SJCRH30 (cell line): ENCODE results near the gene ITPR3. TPM values are rescaled to one million over a fixed set of nuclear protein-coding genes. Genes with fewer than 3 reads are reported as not detected.

Experiments
- DNase-seq, 2 experiments: peaks; one replicate each; pipeline ENCODE4 v3.0.0-alpha.2; 2015 to 2020
- H3K27ac ChIP-seq: fragments of 250-450 bp; sonication (Bioruptor Pico); 2 replicates; pipeline ENCODE4 v1.5.1; 2020; ENCODE audit warnings: mild to moderate bottlenecking, moderate library complexity
- H3K27me3 ChIP-seq: fragments of 250-450 bp; sonication (Bioruptor Pico); 2 replicates; pipeline ENCODE4 v1.5.1; 2020; ENCODE audit warnings: mild to moderate bottlenecking, moderate library complexity
- H3K36me3 ChIP-seq: fragments of 250-450 bp; sonication (Bioruptor Pico); 2 replicates; pipeline ENCODE4 v1.5.1; 2020; ENCODE audit warnings: mild to moderate bottlenecking, moderate library complexity
- H3K4me1 ChIP-seq: fragments of 250-450 bp; sonication (Bioruptor Pico); 2 replicates; pipeline ENCODE4 v1.5.1; 2020; ENCODE audit warnings: mild to moderate bottlenecking, moderate library complexity
- H3K4me3 ChIP-seq: fragments of 250-450 bp; sonication (Bioruptor Pico); 2 replicates; pipeline ENCODE4 v1.5.1; 2020; ENCODE audit warnings: mild to moderate bottlenecking, moderate library complexity
- H3K9me3 ChIP-seq: fragments of 250-450 bp; sonication (Bioruptor Pico); replicated peaks from 2 replicates; pipeline ENCODE4 v1.5.1; 2020; ENCODE audit warnings: mild to moderate bottlenecking, moderate library complexity
- total RNA-seq: library from RNA; depleted of rRNA; stranded (reverse); fragments of >200 nt; shearing (Covaris generic); gene quantifications from 2 replicates; pipeline ENCODE4 v1.2.3, GENCODE V29; 2014

ITPR3 gene
- total RNA-seq, 1 experiment from 2014 or later, result 2.9 TPM

- 0 out of 2 replicates have a peak, but pooled peaks cover 3% of the 10 kb centered on the region for H3K36me3 ChIP-seq
- no peak overlapping the region for H3K27ac ChIP-seq
- DNase-seq, result no peak
- H3K27me3 ChIP-seq, result no peaks in the 10 kb centered on the region
- no peaks in the 10 kb centered on the region for H3K9me3 ChIP-seq
- no peak overlapping the region for H3K4me3 ChIP-seq
- H3K4me1 ChIP-seq, result no peaks in the 10 kb centered on the region
These were observed 97.6 kb downstream of the ITPR3 start for GRCh38 chr6:33718713-33719112.

DNA sequence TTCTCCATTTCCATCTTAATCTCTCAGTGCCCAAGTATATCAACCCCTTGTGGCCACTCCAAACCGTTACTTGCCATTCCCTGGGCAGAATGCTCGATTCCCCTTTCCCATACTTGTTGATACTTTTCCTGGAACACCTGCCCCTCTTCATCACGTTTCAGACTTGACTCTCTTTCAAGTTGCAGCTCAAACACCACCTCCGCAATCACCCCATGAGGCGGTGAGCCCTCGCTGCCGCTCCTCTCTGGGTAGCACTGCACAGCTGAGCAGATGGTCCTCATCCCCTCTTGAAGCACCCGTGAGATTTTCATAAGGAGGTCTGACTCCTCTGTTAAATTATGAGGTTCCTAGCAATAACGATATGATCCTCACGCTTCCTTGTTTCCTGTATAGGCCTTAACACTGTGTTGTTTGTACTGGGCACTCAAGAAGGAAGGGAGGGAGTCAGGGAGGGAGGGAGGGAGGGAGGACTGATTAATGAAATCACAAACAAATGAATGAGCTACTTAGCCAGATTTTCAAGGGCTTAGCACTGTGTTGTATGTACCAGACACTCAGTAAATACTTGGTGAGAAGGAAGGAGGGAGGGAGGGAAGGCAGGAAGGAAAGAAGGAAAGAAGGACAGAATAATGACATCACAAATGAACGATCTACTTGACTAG is 98.3 kb downstream of the ITPR3 start:
- Histone ChIP-seq H3K4me3 (no peak overlapping the region), H3K27ac (no peak overlapping the region)
- peak in 1 of 2 experiments; percentile 30 for DNase-seq

DNA sequence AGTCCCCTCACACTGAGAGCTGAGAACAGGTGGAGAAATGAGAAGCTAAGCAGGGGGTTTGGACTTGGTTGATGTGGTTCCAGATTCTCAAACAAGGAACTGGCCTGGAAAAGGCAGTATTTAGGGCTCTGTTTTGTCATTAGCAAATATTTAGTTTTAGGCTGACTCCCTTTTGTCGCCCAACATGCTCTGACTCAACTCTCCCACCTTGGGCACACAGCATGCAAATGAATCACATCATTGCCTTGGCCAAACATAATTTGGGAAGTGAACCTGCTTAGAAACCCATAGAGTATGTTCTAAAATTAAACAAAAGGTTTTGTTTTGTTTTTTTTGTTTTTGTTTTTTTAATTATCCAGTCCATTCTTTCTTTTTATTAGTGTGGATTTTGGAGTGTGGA is 99.9 kb downstream of the ITPR3 start:
- no peak overlapping the region for H3K4me3 ChIP-seq
- no peaks in the 10 kb centered on the region for H3K27me3 ChIP-seq
- no peaks in the 10 kb centered on the region for H3K9me3 ChIP-seq
- DNase-seq, result no peak
- H3K27ac ChIP-seq, result no peak overlapping the region
- H3K36me3 ChIP-seq, result peaks cover 3% of the 10 kb centered on the region; the same call in 1 of the 2 replicates
- no peaks in the 10 kb centered on the region for H3K4me1 ChIP-seq

More for the DNA sequence above, 98.3 kb downstream of the ITPR3 start:
- no peaks in the 10 kb centered on the region for H3K4me1 ChIP-seq
- no peaks in the 10 kb centered on the region for H3K27me3 ChIP-seq
- no peaks in the 10 kb centered on the region for H3K9me3 ChIP-seq
- H3K36me3 ChIP-seq, result peaks cover 3% of the 10 kb centered on the region; the same call in 1 of the 2 replicates

DNA sequence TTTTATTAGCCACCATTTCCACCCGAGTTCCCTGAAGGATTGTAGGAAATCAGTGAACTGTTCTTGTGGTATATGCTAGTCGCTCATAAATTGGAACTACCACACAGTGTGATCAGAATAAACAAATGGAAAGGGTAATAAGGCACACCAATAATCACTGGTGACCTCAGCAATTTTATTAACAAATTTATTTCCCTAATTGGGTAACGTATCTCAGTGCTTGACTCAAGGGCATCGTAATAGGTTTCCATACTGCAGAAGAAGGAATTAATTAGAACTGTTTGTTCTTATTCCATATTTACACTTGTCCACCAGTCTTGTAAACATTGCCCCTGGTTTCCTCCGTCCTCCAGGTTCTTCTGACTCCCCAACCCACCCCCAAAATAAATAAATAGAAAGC is 100.4 kb downstream of the ITPR3 start:
- DNase-seq, result no peak
- no peaks in the 10 kb centered on the region for H3K9me3 ChIP-seq
- no peaks in the 10 kb centered on the region for H3K27me3 ChIP-seq
- H3K4me1 ChIP-seq, result no peaks in the 10 kb centered on the region
- H3K27ac ChIP-seq, result no peak overlapping the region
- H3K4me3 ChIP-seq, result no peak overlapping the region
- H3K36me3 ChIP-seq, result peaks cover 3% of the 10 kb centered on the region; the same call in 1 of the 2 replicates

DNA sequence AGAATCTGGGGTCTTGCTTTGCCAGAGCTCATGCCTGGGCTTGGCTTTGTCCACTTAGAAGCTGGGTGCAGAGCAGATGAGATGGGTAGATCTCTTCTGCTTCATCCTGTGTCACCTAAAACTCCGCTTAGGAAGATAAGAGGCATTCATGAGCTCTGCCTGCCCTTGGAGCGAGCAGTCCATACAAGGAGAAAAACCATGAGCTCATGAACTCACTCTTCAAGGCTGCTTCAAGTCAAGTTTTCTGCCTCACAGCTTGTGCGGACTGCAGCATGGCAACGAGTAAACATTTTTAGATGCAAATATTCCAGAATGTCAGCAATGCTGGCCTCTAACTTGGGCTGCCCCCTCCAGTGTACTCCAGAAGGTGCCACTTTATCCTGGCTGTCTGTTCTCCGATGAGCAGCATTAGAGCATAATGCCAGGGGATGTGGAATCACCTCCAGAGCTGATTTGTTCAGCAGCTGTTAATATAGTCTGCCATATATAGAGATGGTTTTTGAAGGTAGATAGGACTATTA is 101.0 kb downstream of the ITPR3 start:
- no peak for DNase-seq
- H3K4me1 ChIP-seq, result no peaks in the 10 kb centered on the region
- peaks cover 3% of the 10 kb centered on the region; the same call in 1 of the 2 replicates for H3K36me3 ChIP-seq
- H3K4me3 ChIP-seq, result no peak overlapping the region
- no peak overlapping the region for H3K27ac ChIP-seq
- no peaks in the 10 kb centered on the region for H3K9me3 ChIP-seq
- H3K27me3 ChIP-seq, result no peaks in the 10 kb centered on the region

GRCh38 chr6:33723371-33724085 is 102.4 kb downstream of the ITPR3 start:
- H3K27ac ChIP-seq, result no peak overlapping the region
- no peaks in the 10 kb centered on the region for H3K9me3 ChIP-seq
- no peak overlapping the region for H3K4me3 ChIP-seq
- H3K4me1 ChIP-seq, result no peaks in the 10 kb centered on the region
- DNase-seq, result no peak
- H3K27me3 ChIP-seq, result no peaks in the 10 kb centered on the region
- peaks cover 3% of the 10 kb centered on the region; the same call in 1 of the 2 replicates for H3K36me3 ChIP-seq

DNA sequence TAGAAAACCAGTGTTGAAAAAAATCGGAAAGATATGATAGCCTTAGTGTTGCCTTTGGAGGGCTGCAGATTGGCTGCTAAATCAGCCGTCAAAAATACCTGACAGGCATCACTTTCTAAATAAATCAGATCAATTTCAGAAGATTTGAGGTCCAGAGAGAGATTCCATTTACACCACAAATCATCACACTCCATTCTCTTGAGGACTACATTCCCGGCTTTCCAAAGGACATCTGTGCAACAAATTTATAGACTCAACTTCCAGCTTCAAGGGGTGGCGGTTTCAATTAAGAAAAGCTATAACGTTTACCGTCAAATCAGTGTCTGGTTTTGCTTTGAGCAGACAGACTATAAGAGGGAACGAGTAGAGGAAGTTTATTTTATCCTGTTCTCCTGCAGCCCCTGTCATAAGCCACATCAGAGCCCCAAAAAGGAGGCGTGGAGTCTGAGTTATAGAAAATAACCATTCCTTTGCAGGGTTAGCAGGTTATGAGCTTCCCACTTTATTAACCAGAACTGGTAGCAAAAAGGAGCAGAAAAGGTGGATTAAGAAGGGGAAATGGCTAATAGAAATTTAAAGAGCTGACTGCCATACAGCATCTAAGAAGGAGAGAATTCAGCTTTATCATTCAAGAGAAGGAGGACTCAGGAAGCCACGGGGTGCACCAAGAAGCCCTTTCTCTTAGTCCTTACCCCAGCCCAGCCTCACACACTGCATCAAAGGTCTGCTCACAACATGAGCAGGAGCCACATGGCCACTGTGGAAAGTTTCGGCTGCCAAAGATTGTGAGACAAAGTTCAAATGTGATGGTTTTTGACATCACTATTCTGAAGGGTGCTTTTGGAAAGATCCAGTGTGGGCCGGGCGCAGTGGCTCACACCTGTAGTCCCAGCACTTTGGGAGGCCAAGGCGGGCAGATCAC is 103.2 kb downstream of the ITPR3 start:
- no peak for DNase-seq
- peaks cover 3% of the 10 kb centered on the region; the same call in 1 of the 2 replicates for H3K36me3 ChIP-seq
- H3K4me1 ChIP-seq, result no peaks in the 10 kb centered on the region
- H3K27me3 ChIP-seq, result no peaks in the 10 kb centered on the region
- H3K4me3 ChIP-seq, result no peak overlapping the region
- H3K27ac ChIP-seq, result no peak overlapping the region
- no peaks in the 10 kb centered on the region for H3K9me3 ChIP-seq

GRCh38 chr6:33725222-33725621 is 104.1 kb downstream of the ITPR3 start:
- no peak overlapping the region for H3K27ac ChIP-seq
- DNase-seq, result no peak
- no peaks in the 10 kb centered on the region for H3K9me3 ChIP-seq

GRCh38 chr6:33725891-33726673 is 105.0 kb downstream of the ITPR3 start:
- H3K4me3 ChIP-seq, result no peak overlapping the region
- H3K27me3 ChIP-seq, result no peaks in the 10 kb centered on the region
- H3K27ac ChIP-seq, result no peak overlapping the region
- H3K36me3 ChIP-seq, result peaks cover 6% of the 10 kb centered on the region; the same call in 1 of the 2 replicates
- H3K9me3 ChIP-seq, result no peaks in the 10 kb centered on the region
- no peak for DNase-seq
- no peaks in the 10 kb centered on the region for H3K4me1 ChIP-seq

More at GRCh38 chr6:33725222-33725621, 104.1 kb downstream of the ITPR3 start:
- Histone ChIP-seq H3K4me3 (no peak overlapping the region), H3K4me1 (no peaks in the 10 kb centered on the region), H3K27me3 (no peaks in the 10 kb centered on the region), H3K36me3 (peaks cover 3% of the 10 kb centered on the region; the same call in 1 of the 2 replicates)

DNA sequence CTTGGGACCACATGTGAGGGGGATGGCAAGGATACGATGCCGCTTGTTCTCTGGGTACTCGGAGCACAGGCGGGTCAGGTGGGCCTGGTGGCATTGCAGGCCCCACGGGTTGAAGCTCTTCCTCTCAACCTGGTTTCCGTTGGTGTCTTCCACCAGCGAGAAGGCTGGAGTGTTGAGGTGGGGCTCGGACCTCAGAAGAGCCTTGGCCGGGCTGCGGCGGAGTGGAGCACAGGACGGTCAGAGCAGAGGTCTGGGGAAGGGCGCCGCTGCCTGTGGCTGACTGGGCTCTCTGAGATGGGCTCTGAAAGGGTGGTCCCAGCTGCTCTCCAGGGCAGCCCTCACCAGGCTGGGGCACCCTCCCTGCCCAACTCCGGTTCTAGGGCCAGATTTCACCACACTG is 105.6 kb downstream of the ITPR3 start:
- H3K9me3 ChIP-seq, result no peaks in the 10 kb centered on the region
- no peak overlapping the region for H3K27ac ChIP-seq
- H3K4me3 ChIP-seq, result no peak overlapping the region
- no peaks in the 10 kb centered on the region for H3K27me3 ChIP-seq
- peaks cover 6% of the 10 kb centered on the region; the same call in 1 of the 2 replicates for H3K36me3 ChIP-seq
- H3K4me1 ChIP-seq, result no peaks in the 10 kb centered on the region
- DNase-seq, result no peak

GRCh38 chr6:33727126-33727525 is 106.0 kb downstream of the ITPR3 start:
- Histone ChIP-seq H3K4me1 (no peaks in the 10 kb centered on the region), H3K27ac (no peak overlapping the region), H3K27me3 (no peaks in the 10 kb centered on the region), H3K9me3 (no peaks in the 10 kb centered on the region), H3K4me3 (no peak overlapping the region), H3K36me3 (peaks cover 6% of the 10 kb centered on the region; the same call in 1 of the 2 replicates)
- DNase-seq, result no peak

- DNase-seq, result no peak
- no peak overlapping the region for H3K27ac ChIP-seq
- no peaks in the 10 kb centered on the region for H3K27me3 ChIP-seq
- no peaks in the 10 kb centered on the region for H3K4me1 ChIP-seq
- no peak overlapping the region for H3K4me3 ChIP-seq
- H3K9me3 ChIP-seq, result no peaks in the 10 kb centered on the region
- H3K36me3 ChIP-seq, result peaks cover 8% of the 10 kb centered on the region
These were observed 106.8 kb downstream of the ITPR3 start for GRCh38 chr6:33727932-33728331.

DNA sequence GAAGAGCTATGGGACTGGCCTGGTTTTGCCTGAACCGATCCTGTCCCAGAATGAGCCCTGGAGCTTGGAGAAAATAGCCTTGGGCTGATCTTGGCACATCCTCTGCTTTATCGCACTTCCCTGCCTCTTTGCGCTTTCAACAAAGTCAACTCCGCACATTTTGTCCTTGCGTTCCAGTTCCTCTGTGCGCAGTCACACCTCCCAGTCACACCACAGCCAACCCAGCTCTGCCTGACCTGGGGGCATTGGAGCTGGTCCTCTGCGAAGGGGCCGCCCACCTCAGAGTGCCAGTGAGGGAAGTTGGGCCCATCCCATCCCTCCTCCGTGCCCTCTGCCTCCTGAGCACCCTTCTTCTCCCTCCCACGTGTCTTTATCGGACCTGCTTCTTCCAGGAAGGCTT is 107.3 kb downstream of the ITPR3 start:
- H3K4me3 ChIP-seq, result no peak overlapping the region
- H3K9me3 ChIP-seq, result no peaks in the 10 kb centered on the region
- no peak overlapping the region for H3K27ac ChIP-seq
- H3K36me3 ChIP-seq, result peaks cover 13% of the 10 kb centered on the region
- H3K4me1 ChIP-seq, result no peaks in the 10 kb centered on the region
- no peaks in the 10 kb centered on the region for H3K27me3 ChIP-seq
- no peak for DNase-seq

DNA sequence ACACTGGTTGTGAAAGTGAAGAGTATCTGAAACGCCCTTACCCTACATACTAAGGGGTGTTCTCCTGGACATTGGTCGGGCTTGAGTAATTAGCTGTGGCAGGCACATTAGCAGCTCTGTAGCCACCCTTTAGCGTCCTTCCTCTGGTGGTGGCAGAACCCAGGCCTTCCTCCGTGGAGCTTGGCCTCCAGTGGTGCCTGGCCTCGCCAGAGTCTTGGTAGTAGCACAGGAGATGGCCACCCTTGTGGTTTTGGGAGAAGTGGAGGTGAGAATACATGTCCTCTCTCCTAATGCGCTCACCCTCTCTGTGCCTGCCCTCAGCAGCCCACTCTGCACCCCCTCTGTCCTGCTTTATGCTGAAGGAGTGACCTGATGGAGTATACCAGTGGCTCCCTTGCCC is 107.9 kb downstream of the ITPR3 start:
- Histone ChIP-seq H3K36me3 (peaks cover 17% of the 10 kb centered on the region), H3K27ac (no peak overlapping the region)
- no peak for DNase-seq

More for the DNA sequence above, 107.9 kb downstream of the ITPR3 start:
- no peaks in the 10 kb centered on the region for H3K4me1 ChIP-seq
- no peak overlapping the region for H3K4me3 ChIP-seq
- no peaks in the 10 kb centered on the region for H3K9me3 ChIP-seq
- H3K27me3 ChIP-seq, result no peaks in the 10 kb centered on the region
